GM12892 (cell line): ENCODE measurements around the gene BPIFB2.

Experiments used
- POLR2A ChIP-seq: IDR thresholded peaks from 2 replicates; pipeline ENCODE4 v1.6.1; 2011; ENCODE audit warnings: low read depth, low read length, control low read depth
- POLR2AphosphoS5 ChIP-seq: IDR thresholded peaks from 2 replicates; pipeline ENCODE4 v1.6.1; 2011; ENCODE audit warnings: low read depth, low read length, control low read depth
- TAF1 ChIP-seq: IDR thresholded peaks from 2 replicates; pipeline ENCODE4 v1.6.1; 2011; ENCODE audit warnings: low read depth, mild to moderate bottlenecking, control low read depth, low read length, borderline replicate concordance

- TF ChIP-seq POLR2A (no peak), POLR2AphosphoS5 (no peak), TAF1 (no peak)
Observed at GRCh38 chr20:33010133-33010504, 2.6 kb downstream of the BPIFB2 start.
